K562 (cell line): ENCODE data around the gene CEP68. TPM values are rescaled to one million over a fixed set of nuclear protein-coding genes. Genes with fewer than 3 reads are reported as not detected.

ENCODE experiments used
- ATAC-seq: fragments of 200-7000 bp; cut with Tn5 transposase; 3 replicates; pipeline ENCODE4 v1.9.1; 2020; ENCODE audit warnings: moderate library complexity
- BruUV-seq: library from RNA; stranded (reverse); fragments of 400-500 nt; replicated peaks from 2 replicates; lab custom pipeline; 2021; lab: Mats Ljungman, UMichigan
- CTCF ChIA-PET: fragments of 300-600 bp; formaldehyde crosslinking; extraction: SDS; loops from one replicate; lab custom pipeline; 2021; ENCODE audit warnings: low intra/inter-chr PET ratio; lab: Yijun Ruan, JAX
- POLR2A ChIA-PET: fragments of 300-600, 350-650 bp; sonication (Branson Sonifier 250); formaldehyde crosslinking; extraction: SDS; loops from one replicate; lab custom pipeline; 2021; ENCODE audit warnings: antibody characterized with exemption, inconsistent platforms; lab: Yijun Ruan, JAX
- DNase-seq, 4 experiments: peaks; one replicate each; pipeline versions ENCODE4 v3.0.0 to v3.0.0-alpha.2; 2011 to 2018; ENCODE audit warnings: low spot score in 3 of 4, mixed read lengths in 3 of 4; ENCODE audit errors: extremely low read depth in 1 of 4
- FAIRE-seq: peaks from 2 replicates; lab custom pipeline; 2011; peaks lifted over from hg19 to GRCh38; lab: Jason Lieb, UNC
- H2AFZ ChIP-seq: 2 replicates; pipeline ENCODE4 v1.6.0; 2011; ENCODE audit warnings: low read depth, low read length, control low read depth, inconsistent platforms
- H3K27ac ChIP-seq: fragments of 200-600 bp; 3 replicates; pipeline ENCODE4 v1.8.0; 2011; ENCODE audit warnings: low read depth, mild to moderate bottlenecking, control low read depth, inconsistent platforms, low read length, moderate library complexity, mixed read lengths; ENCODE audit errors: extremely low read depth
- H3K27me3 ChIP-seq, 2 experiments: fragments of 300-600 bp in 1 of 2; 2 replicates in 1 of 2; 3 replicates in 1 of 2; pipeline versions ENCODE4 v1.6.0 to v1.8.0; 2011; ENCODE audit warnings: inconsistent platforms in 2 of 2, low read length in 2 of 2, mild to moderate bottlenecking in 1 of 2, mixed read lengths in 1 of 2, moderate library complexity in 1 of 2; ENCODE audit not compliant: control insufficient read depth in 2 of 2, insufficient read depth in 2 of 2
- H3K36me3 ChIP-seq: fragments of 300-600 bp; 3 replicates; pipeline ENCODE4 v1.8.0; 2011; ENCODE audit warnings: mild to moderate bottlenecking, low read length, inconsistent platforms; ENCODE audit not compliant: control insufficient read depth, insufficient read depth
- H3K4me1 ChIP-seq, 2 experiments: fragments of 200-600 bp in 1 of 2; replicated peaks in 1 of 2; 2 replicates in 1 of 2; 3 replicates in 1 of 2; pipeline versions ENCODE4 v1.5.1 to v1.8.0; 2011; ENCODE audit warnings: inconsistent platforms in 2 of 2, low read length in 2 of 2, mild to moderate bottlenecking in 1 of 2, mixed read lengths in 1 of 2, moderate library complexity in 1 of 2; ENCODE audit not compliant: control insufficient read depth in 2 of 2, insufficient read depth in 2 of 2
- H3K4me2 ChIP-seq: 2 replicates; pipeline ENCODE4 v1.6.1; 2011; ENCODE audit warnings: low read length, control low read depth, inconsistent platforms, mixed read lengths; ENCODE audit not compliant: insufficient read depth
- H3K4me3 ChIP-seq: fragments of 200-600 bp; sonication (generic), shearing (Covaris generic); 2 replicates; pipeline ENCODE4 v1.5.1; 2016; ENCODE audit warnings: control low read depth, inconsistent platforms
- H3K79me2 ChIP-seq: fragments of 200-600 bp; 3 replicates; pipeline ENCODE4 v1.8.0; 2011; ENCODE audit warnings: low read length, inconsistent platforms; ENCODE audit not compliant: control insufficient read depth, insufficient read depth
- H3K9ac ChIP-seq, 2 experiments: 2 replicates each; pipeline versions ENCODE4 v1.6.0 to v1.6.1; 2011; ENCODE audit warnings: low read depth in 2 of 2, low read length in 2 of 2, control low read depth in 1 of 2, inconsistent platforms in 1 of 2, mild to moderate bottlenecking in 1 of 2, mixed read lengths in 1 of 2; ENCODE audit not compliant: insufficient read depth in 1 of 2
- H3K9me1 ChIP-seq: one replicate; pipeline ENCODE4 v1.6.0; 2011; ENCODE audit warnings: inconsistent platforms, mild to moderate bottlenecking, low read length, moderate library complexity; ENCODE audit not compliant: control insufficient read depth, insufficient read depth
- H3K9me3 ChIP-seq: replicated peaks from 2 replicates; pipeline ENCODE4 v1.5.1; 2011; ENCODE audit warnings: low read depth, low read length, inconsistent platforms; ENCODE audit not compliant: control insufficient read depth, insufficient read depth
- H4K20me1 ChIP-seq: replicated peaks from 2 replicates; pipeline ENCODE4 v1.6.1; 2011; ENCODE audit warnings: low read length, inconsistent platforms, mixed read lengths; ENCODE audit not compliant: control insufficient read depth, insufficient read depth
- CBFA2T3 ChIP-seq: fragments of 450-650 bp; IDR thresholded peaks from 2 replicates; pipeline ENCODE4 v1.6.1; 2017
- CXXC5 ChIP-seq: fragments of 250-450 bp; sonication (Bioruptor Pico); IDR thresholded peaks from 2 replicates; pipeline ENCODE4 v1.8.0; 2022; ENCODE audit warnings: inconsistent platforms, mild to moderate bottlenecking, moderate library complexity
- DMBX1 ChIP-seq: fragments of 250-450 bp; sonication (Bioruptor Pico); IDR thresholded peaks from 2 replicates; pipeline ENCODE4 v1.8.0; 2022; ENCODE audit warnings: inconsistent platforms, mild to moderate bottlenecking, moderate library complexity, borderline replicate concordance
- HMG20B ChIP-seq: fragments of 250-450 bp; sonication (Bioruptor Pico); IDR thresholded peaks from 2 replicates; pipeline ENCODE4 v1.5.0; 2021; ENCODE audit warnings: mild to moderate bottlenecking
- KDM2B ChIP-seq: fragments of 250-450 bp; sonication (Bioruptor Pico); IDR thresholded peaks from 2 replicates; pipeline ENCODE4 v1.8.0; 2021; ENCODE audit warnings: mild to moderate bottlenecking, moderate library complexity
- SNIP1 ChIP-seq: fragments of 450-650 bp; IDR thresholded peaks from 2 replicates; pipeline ENCODE4 v1.7.1; 2017; ENCODE audit warnings: low read depth, mild to moderate bottlenecking
- YY1 ChIP-seq, 3 experiments: IDR thresholded peaks; 2 replicates each; pipeline ENCODE4 v1.6.1; 2011; ENCODE audit warnings: low read length in 2 of 3, mild to moderate bottlenecking in 2 of 3, moderate library complexity in 2 of 3, borderline replicate concordance in 1 of 3, control low read depth in 1 of 3, low read depth in 1 of 3; ENCODE audit not compliant: insufficient read depth in 3 of 3, insufficient replicate concordance in 2 of 3, control insufficient read depth in 1 of 3, insufficient read length in 1 of 3; ENCODE audit errors: extremely low read depth in 1 of 3
- WGBS: fragments of 100-300 bp; shearing (Covaris generic); methylation state at CpG from one replicate; pipeline ENCODE4 v1.1.6; 2016; ENCODE audit warnings: low coverage, mixed read lengths; ENCODE audit not compliant: insufficient coverage; ENCODE audit errors: missing lambda C conversion rate; 5-methylcytosine and 5-hydroxymethylcytosine counted together
- in situ Hi-C: fragments of 300-500 bp; cut with MboI; formaldehyde crosslinking; loops from 4 replicates; pipeline ENCODE4 v1.15.0; 2018; ENCODE audit warnings: inconsistent platforms, mixed read lengths
- intact Hi-C: fragments of 100-400 bp; cut with micrococcal nuclease; formaldehyde crosslinking; loops from 2 replicates; pipeline ENCODE4 v1.14.2; 2022
- polyA plus RNA-seq, 8 experiments: library from polyadenylated mRNA; depleted of rRNA in 4 of 8; stranded (reverse) in 5 of 8; unstranded in 3 of 8; fragments of >200 nt; fragmentation: Nextera tagmentation in 2 of 8; fragmentation: Illumina TruSeq in 1 of 8; extraction: Ambion mirVana in 2 of 8; extraction: Trizol in 1 of 8; gene quantifications; 2 replicates each; pipeline versions ENCODE4 v1.2.1 to v1.2.3, GENCODE V29; 2011 to 2014; ENCODE audit warnings: inconsistent platforms in 1 of 8, missing spikeins in 1 of 8
- total RNA-seq, 7 experiments: library from RNA; depleted of rRNA in 6 of 7; stranded (reverse); fragments of >200 nt in 6 of 7; fragmentation: Illumina TruSeq in 2 of 7; extraction: Trizol in 2 of 7; gene quantifications; 2 replicates each; pipeline versions ENCODE4 v1.2.1 to v1.2.3, GENCODE V29; 2011 to 2021; ENCODE audit warnings: low replicate concordance in 1 of 7
- TF ChIP-seq, protein P1 (sequence below): sonication (generic); formaldehyde crosslinking; IDR thresholded peaks from 2 replicates; pipeline ENCODE4 v1.4.0; 2020; ENCODE audit warnings: mild to moderate bottlenecking, missing genetic modification reagents
- TF ChIP-seq, protein P2 (sequence below), 2 experiments: fragments of 450-650 bp; formaldehyde crosslinking in 1 of 2; IDR thresholded peaks; 2 replicates each; pipeline versions ENCODE4 v1.4.0 to v1.6.1; 2014 to 2020; ENCODE audit warnings: mild to moderate bottlenecking in 2 of 2, borderline replicate concordance in 1 of 2, low read depth in 1 of 2

Gene CEP68
- total and polyA plus RNA-seq, 9 of the 15 experiments (the other 6 are each of a cell fraction or from before 2014, with no cell fraction given) = 1.4 to 8.5 (median 5.2) TPM

- TF ChIP-seq SNIP1 (no peak), DMBX1 (CRISPR knock-in tag) (no peak), HMG20B (CRISPR knock-in tag) (no peak)
Measured at GRCh38 chr2:65103013-65103715, 46.9 kb downstream of the CEP68 start (continued).

DNA sequence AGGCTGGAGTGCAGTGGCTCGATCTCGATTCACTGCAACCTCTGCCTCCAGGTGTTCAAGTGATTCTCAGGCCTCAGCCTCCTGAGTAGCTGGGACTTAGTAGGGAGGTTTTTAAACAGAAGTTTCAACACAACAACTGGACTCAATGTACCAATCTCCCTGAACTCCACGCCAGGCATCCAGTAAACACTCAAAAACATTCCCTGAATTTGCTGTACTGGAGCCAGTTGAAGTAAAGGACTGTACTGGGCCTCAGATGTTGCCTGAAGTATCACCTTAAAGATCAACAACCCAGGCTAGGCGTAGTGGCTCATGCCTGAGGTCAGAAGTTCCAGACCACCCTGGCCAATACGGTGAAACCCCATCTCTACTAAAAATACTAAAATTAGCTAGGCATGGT lies 51.3 kb downstream of the CEP68 start:
- POLR2A ChIA-PET = interaction anchor here (0.6 to 2.7 kb wide), 2 partner anchors 17 to 22 kb away, joined by 3 to 8 read pairs; partner anchors contain the start of gene RAB1A
- in situ Hi-C loops = no loop called here
- BruUV-seq = no TSS peak
- TF ChIP-seq CXXC5 (CRISPR knock-in tag) (no peak), CBFA2T3 (no peak), KDM2B (CRISPR knock-in tag) (no peak), YY1 (IDR thresholded peaks at IDR 0.05; ENCODE audit: borderline replicate concordance in 1 of 3, control insufficient read depth in 1 of 3, extremely low read depth in 1 of 3, insufficient read depth in 3 of 3, insufficient read length in 1 of 3, insufficient replicate concordance in 2 of 3, low read depth in 1 of 3, low read length in 2 of 3) (no peak)
- TF ChIP-seq, protein P1, sequence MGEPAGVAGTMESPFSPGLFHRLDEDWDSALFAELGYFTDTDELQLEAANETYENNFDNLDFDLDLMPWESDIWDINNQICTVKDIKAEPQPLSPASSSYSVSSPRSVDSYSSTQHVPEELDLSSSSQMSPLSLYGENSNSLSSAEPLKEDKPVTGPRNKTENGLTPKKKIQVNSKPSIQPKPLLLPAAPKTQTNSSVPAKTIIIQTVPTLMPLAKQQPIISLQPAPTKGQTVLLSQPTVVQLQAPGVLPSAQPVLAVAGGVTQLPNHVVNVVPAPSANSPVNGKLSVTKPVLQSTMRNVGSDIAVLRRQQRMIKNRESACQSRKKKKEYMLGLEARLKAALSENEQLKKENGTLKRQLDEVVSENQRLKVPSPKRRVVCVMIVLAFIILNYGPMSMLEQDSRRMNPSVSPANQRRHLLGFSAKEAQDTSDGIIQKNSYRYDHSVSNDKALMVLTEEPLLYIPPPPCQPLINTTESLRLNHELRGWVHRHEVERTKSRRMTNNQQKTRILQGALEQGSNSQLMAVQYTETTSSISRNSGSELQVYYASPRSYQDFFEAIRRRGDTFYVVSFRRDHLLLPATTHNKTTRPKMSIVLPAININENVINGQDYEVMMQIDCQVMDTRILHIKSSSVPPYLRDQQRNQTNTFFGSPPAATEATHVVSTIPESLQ (CRISPR knock-in tag) = no peak
- TF ChIP-seq, protein P2, sequence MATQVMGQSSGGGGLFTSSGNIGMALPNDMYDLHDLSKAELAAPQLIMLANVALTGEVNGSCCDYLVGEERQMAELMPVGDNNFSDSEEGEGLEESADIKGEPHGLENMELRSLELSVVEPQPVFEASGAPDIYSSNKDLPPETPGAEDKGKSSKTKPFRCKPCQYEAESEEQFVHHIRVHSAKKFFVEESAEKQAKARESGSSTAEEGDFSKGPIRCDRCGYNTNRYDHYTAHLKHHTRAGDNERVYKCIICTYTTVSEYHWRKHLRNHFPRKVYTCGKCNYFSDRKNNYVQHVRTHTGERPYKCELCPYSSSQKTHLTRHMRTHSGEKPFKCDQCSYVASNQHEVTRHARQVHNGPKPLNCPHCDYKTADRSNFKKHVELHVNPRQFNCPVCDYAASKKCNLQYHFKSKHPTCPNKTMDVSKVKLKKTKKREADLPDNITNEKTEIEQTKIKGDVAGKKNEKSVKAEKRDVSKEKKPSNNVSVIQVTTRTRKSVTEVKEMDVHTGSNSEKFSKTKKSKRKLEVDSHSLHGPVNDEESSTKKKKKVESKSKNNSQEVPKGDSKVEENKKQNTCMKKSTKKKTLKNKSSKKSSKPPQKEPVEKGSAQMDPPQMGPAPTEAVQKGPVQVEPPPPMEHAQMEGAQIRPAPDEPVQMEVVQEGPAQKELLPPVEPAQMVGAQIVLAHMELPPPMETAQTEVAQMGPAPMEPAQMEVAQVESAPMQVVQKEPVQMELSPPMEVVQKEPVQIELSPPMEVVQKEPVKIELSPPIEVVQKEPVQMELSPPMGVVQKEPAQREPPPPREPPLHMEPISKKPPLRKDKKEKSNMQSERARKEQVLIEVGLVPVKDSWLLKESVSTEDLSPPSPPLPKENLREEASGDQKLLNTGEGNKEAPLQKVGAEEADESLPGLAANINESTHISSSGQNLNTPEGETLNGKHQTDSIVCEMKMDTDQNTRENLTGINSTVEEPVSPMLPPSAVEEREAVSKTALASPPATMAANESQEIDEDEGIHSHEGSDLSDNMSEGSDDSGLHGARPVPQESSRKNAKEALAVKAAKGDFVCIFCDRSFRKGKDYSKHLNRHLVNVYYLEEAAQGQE (IDR thresholded peaks at IDR 0.05; ENCODE audit: borderline replicate concordance) = no peak
- TF ChIP-seq, protein P2 (CRISPR knock-in tag; IDR thresholded peaks at IDR 0.05; ENCODE audit: low read depth) = no peak

More for the DNA sequence above, 51.3 kb downstream of the CEP68 start:
- Histone ChIP-seq H3K27me3 (no peaks in the 10 kb centered on the region), H2AFZ (no peak overlapping the region), H3K9ac (no peak overlapping the region), H3K36me3 (peaks cover 39% of the 10 kb centered on the region; the same call in 2 of the 3 replicates), H3K4me2 (no peak overlapping the region), H3K27ac (no peak overlapping the region), H3K79me2 (peaks cover 92% of the 10 kb centered on the region), H3K9me1 (no peaks in the 10 kb centered on the region), H3K4me1 (no peaks in the 10 kb centered on the region), H4K20me1 (no peaks in the 10 kb centered on the region), H3K4me3 (no peak overlapping the region), H3K9me3 (no peaks in the 10 kb centered on the region; the same call in 1 of the 2 replicates)
- no peak for DNase-seq
- no peak for ATAC-seq
- 94% methylated on average over 5 of the region's 5 CpGs for WGBS
- CTCF ChIA-PET = no interaction called here
- intact Hi-C loops = no loop called here
- FAIRE-seq = no peak
